WERI-Rb-1 (cell line): ENCODE measurements around the gene TMEM132E.

Experiments
- DNase-seq: peaks from one replicate; pipeline ENCODE4 v3.0.0-alpha.2; 2020
- H3K27ac ChIP-seq: fragments of 250-450 bp; sonication (Bioruptor Pico); 2 replicates; pipeline ENCODE4 v1.5.1; 2020; ENCODE audit warnings: mild to moderate bottlenecking, moderate library complexity
- H3K27me3 ChIP-seq: fragments of 250-450 bp; sonication (Bioruptor Pico); 2 replicates; pipeline ENCODE4 v1.5.1; 2021; ENCODE audit warnings: mild to moderate bottlenecking, low read depth, moderate library complexity; ENCODE audit not compliant: insufficient read depth, severe bottlenecking
- H3K36me3 ChIP-seq: fragments of 250-450 bp; sonication (Bioruptor Pico); 2 replicates; pipeline ENCODE4 v1.5.1; 2020; ENCODE audit warnings: mild to moderate bottlenecking, moderate library complexity
- H3K4me3 ChIP-seq: 2 replicates; pipeline ENCODE4 v1.5.1; 2011; ENCODE audit warnings: low read depth, mild to moderate bottlenecking, control low read depth, low read length
- H3K9me3 ChIP-seq: fragments of 250-450 bp; sonication (Bioruptor Pico); 2 replicates; pipeline ENCODE4 v1.5.1; 2021; ENCODE audit warnings: mild to moderate bottlenecking, moderate library complexity; ENCODE audit not compliant: severe bottlenecking
- TF ChIP-seq, protein P1 (sequence below): IDR thresholded peaks from 2 replicates; pipeline ENCODE4 v1.5.1; 2011; ENCODE audit warnings: low read depth, mild to moderate bottlenecking, control low read depth, inconsistent platforms, low read length

Gene TMEM132E

DNA sequence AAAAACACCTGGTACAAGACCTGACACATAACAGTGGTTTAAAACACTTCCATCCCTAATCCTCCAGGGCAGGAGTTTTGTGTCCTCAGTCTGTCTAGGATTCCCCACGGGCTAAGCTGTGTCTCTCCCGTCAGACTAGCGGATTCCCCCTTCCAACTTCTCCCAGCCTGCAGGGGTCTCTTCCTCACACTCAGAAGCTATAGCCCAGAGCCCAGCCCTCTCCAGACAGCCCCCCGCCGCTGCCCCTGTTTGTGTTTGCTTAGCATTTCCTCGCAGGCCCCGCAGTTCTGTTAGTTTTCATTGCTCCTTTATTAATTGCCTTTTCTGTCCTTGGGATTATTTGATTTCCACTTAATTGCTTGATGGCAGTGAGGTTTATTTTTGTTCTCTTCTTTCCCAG lies 91.2 kb downstream of the TMEM132E start:
- Histone ChIP-seq H3K27ac (no peak overlapping the region), H3K9me3 (no peaks in the 10 kb centered on the region), H3K27me3 (no peaks in the 10 kb centered on the region), H3K36me3 (no peaks in the 10 kb centered on the region), H3K4me3 (no peak overlapping the region)
- TF ChIP-seq, protein P1, sequence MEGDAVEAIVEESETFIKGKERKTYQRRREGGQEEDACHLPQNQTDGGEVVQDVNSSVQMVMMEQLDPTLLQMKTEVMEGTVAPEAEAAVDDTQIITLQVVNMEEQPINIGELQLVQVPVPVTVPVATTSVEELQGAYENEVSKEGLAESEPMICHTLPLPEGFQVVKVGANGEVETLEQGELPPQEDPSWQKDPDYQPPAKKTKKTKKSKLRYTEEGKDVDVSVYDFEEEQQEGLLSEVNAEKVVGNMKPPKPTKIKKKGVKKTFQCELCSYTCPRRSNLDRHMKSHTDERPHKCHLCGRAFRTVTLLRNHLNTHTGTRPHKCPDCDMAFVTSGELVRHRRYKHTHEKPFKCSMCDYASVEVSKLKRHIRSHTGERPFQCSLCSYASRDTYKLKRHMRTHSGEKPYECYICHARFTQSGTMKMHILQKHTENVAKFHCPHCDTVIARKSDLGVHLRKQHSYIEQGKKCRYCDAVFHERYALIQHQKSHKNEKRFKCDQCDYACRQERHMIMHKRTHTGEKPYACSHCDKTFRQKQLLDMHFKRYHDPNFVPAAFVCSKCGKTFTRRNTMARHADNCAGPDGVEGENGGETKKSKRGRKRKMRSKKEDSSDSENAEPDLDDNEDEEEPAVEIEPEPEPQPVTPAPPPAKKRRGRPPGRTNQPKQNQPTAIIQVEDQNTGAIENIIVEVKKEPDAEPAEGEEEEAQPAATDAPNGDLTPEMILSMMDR = no peak
- no peak for DNase-seq

DNA sequence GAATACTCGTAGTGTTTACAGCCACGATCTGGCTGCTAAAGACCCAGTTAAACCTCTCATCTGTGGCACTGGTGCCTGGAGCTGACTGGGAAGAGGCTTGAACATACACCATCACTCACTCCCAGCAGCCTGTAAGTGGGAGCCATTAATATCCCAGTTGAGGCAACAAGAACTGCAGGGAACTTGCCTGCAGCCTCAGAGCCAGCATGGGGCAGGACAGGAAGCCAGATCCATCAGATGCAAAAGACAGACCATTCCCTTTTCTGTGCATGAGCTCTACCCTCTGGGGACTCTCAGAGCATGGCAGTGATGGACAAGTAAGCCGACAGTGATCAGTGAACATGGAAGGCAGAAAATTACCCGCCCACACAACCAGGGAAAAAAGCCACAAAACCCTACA lies 91.8 kb downstream of the TMEM132E start:
- H3K27ac ChIP-seq = no peak overlapping the region
- no peak overlapping the region for H3K4me3 ChIP-seq
- H3K36me3 ChIP-seq = no peaks in the 10 kb centered on the region
- H3K9me3 ChIP-seq = no peaks in the 10 kb centered on the region
- H3K27me3 ChIP-seq = no peaks in the 10 kb centered on the region
- TF ChIP-seq, protein P1 = no peak
- no peak for DNase-seq

DNA sequence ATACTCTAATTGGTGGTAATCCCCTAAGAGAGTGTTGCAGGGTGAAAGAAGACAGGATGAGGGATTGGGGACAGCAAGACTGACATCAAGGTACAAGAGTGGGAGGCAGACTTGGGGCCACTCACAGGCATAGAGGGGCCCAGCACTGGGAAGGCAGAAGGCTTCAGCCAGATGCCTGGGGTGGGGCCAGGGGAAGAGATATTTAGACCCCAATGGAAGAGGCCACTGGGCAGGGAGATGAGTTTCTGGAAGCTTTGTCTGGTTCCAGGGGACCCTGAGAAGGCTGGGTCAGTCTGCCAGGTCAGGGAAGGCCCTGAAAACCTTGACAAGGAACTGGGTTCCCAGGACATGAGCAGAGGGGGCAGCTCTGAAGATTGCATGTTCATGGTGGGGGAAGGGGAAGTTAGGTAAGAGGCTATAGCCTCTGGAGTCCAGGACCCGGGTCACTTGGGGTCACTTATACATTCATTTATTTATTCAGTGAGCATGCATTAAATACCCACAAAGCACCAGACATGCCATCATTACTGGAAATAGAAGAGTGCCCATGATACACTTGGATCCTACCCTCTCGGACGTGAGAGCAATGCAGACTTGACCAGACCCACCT lies 92.9 kb downstream of the TMEM132E start:
- Histone ChIP-seq H3K4me3 (no peak overlapping the region), H3K9me3 (no peaks in the 10 kb centered on the region), H3K27ac (no peak overlapping the region), H3K27me3 (no peaks in the 10 kb centered on the region), H3K36me3 (no peaks in the 10 kb centered on the region)
- DNase-seq = no peak
- TF ChIP-seq, protein P1 = no peak

DNA sequence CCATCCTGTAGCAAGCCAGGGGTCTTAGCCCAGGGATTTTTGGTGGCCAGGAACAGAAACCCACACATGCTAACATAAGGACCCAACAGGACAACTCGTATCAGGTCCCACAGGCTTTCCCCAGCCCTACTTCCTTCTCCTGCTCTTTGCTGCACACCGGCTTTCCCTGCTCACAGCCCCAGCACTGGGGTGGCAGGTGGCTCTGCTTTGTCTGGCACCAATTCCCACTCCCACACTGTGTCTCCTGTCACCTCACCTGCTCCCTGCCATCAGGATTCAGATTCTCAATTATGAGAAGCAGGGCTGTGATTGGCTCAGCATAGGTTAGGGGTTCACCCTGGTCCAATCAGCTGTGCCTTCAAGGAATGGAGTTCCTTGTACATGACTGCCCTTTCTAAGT lies 94.1 kb downstream of the TMEM132E start:
- TF ChIP-seq, protein P1 = no peak
- H3K27ac ChIP-seq = no peak overlapping the region

DNA sequence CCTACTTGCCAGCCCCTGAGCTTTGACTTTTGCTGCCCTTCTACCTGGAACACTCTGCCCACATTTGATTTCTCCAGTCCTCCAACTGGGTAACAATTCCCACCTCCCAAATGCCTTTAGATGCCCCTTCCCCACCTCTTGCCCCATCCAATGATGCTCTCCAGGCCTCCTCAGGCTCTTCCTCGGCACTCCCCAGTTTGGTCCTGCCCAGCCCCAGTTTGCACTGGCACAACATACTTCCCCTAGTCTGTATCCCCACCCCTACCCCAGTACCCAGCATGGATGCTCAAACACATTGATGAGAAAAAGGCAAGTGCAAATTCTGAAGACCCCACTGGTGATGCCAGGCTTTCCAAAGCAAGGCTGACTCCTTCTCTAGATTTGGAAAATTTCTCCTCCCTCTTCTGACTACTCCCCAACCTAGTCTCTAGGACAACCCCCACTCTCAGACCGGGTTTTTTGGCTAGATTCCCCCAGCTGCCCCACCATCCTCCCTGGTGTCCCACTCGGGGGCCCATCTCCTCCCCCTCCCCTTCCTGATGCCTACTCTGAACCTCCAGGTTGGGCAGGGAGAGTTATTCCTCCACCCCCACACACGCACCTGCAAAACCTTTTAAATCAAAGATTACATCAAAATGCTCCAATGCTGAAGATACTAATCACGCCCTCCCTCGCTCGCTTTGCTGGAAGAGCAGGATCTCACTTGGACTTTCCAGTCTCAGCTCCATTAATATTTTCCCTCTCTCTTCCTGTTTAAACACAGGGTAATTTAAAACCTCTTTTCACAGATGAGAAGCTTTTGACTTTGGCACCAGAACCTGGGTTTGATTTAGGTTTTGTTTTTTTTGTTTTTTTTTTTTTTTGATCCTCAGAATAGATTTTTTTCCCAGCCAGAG lies 94.9 kb downstream of the TMEM132E start:
- TF ChIP-seq, protein P1 = no peak
- no peaks in the 10 kb centered on the region for H3K36me3 ChIP-seq
- H3K27me3 ChIP-seq = no peaks in the 10 kb centered on the region
- H3K9me3 ChIP-seq = no peaks in the 10 kb centered on the region
- no peak for DNase-seq
- no peak overlapping the region for H3K4me3 ChIP-seq
- H3K27ac ChIP-seq = no peak overlapping the region

More for the DNA sequence above, 94.1 kb downstream of the TMEM132E start:
- H3K9me3 ChIP-seq = no peaks in the 10 kb centered on the region
- no peaks in the 10 kb centered on the region for H3K27me3 ChIP-seq
- H3K36me3 ChIP-seq = no peaks in the 10 kb centered on the region
- DNase-seq = no peak
- no peak overlapping the region for H3K4me3 ChIP-seq
